Thyroid gland (tissue), 4 donors: Measurements from ENCODE around the gene TESK2. TPM values are rescaled to one million over a fixed set of nuclear protein-coding genes. Genes with fewer than 3 reads are reported as not detected.

Experiments
- DNase-seq, 2 donors: peaks; one replicate each; pipeline ENCODE4 v3.0.0-alpha.2; 2019
- H3K27ac ChIP-seq, 3 donors: fragments of 200-600 bp; sonication (generic); 1 replicate in 2 of 3; 2 replicates in 1 of 3; pipeline ENCODE4 v1.5.1; 2016 to 2019; ENCODE audit warnings: mild to moderate bottlenecking in 1 of 3, moderate library complexity in 1 of 3
- H3K27me3 ChIP-seq: fragments of 200-600 bp; sonication (generic); one replicate; pipeline ENCODE4 v1.5.1; 2019
- H3K36me3 ChIP-seq, 2 donors: fragments of 200-600 bp; sonication (generic); one replicate each; pipeline ENCODE4 v1.5.1; 2016 to 2019
- H3K4me1 ChIP-seq, 2 donors: fragments of 200-600 bp; sonication (generic); one replicate each; pipeline ENCODE4 v1.5.1; 2017 to 2019
- H3K4me3 ChIP-seq, 3 donors: fragments of 200-600 bp; sonication (generic); replicated peaks in 1 of 3; 1 replicate in 2 of 3; 2 replicates in 1 of 3; pipeline ENCODE4 v1.5.1; 2016; ENCODE audit warnings: mild to moderate bottlenecking in 1 of 3
- H3K9me3 ChIP-seq: fragments of 200-600 bp; sonication (generic); one replicate; pipeline ENCODE4 v1.5.1; 2017
- CTCF ChIP-seq, 6 experiments: fragments of 200-600 bp in 3 of 6; fragments of 450-650 bp in 3 of 6; sonication (generic) in 3 of 6; IDR thresholded peaks; one replicate each; pipeline ENCODE4 v1.5.1; 2016 to 2019; ENCODE audit warnings: antibody characterized with exemption in 6 of 6, mild to moderate bottlenecking in 2 of 6, inconsistent platforms in 1 of 6, moderate library complexity in 1 of 6
- POLR2A ChIP-seq, 2 donors: fragments of 450-650 bp; IDR thresholded peaks; one replicate each; pipeline ENCODE4 v1.6.1; 2017; ENCODE audit warnings: antibody characterized with exemption in 2 of 2, mild to moderate bottlenecking in 2 of 2, moderate library complexity in 1 of 2
- WGBS, 2 donors: methylation state at CpG; one replicate each; pipeline ENCODE4 v1.1.5; 2017; 5-methylcytosine and 5-hydroxymethylcytosine counted together
- intact Hi-C: fragments of 100-400 bp; cut with DNase I; formaldehyde crosslinking; loops from one replicate; pipeline ENCODE4 v1.15.1; 2023
- total RNA-seq, 4 donors: library from RNA; depleted of rRNA; stranded (reverse); fragments of >200 nt; gene quantifications; one replicate each; pipeline ENCODE4 v1.2.3, GENCODE V29; 2016

Gene TESK2
- total RNA-seq, 4 donors from 2014 or later = 4.8 to 5.7 (median 5.5) TPM

- H3K27me3 ChIP-seq = no peaks in the 10 kb centered on the region
- 75 to 76% methylated on average over 3 of the region's 3 CpGs for WGBS, 2 donors
- TF ChIP-seq CTCF (IDR thresholded peaks at IDR 0.05) (no peak), POLR2A (IDR thresholded peaks at IDR 0.05) (no peak)
- no peak for DNase-seq
- H3K4me3 ChIP-seq = no peak overlapping the region
- H3K4me1 ChIP-seq = no peaks in the 10 kb centered on the region
- no peaks in the 10 kb centered on the region for H3K9me3 ChIP-seq
- H3K27ac ChIP-seq = no peak overlapping the region
- H3K36me3 ChIP-seq = no peaks in the 10 kb centered on the region
- intact Hi-C loops = no loop called here
Measured at GRCh38 chr1:45403298-45403697, 87.7 kb downstream of the TESK2 start.

- H3K27me3 ChIP-seq = no peaks in the 10 kb centered on the region
Measured at GRCh38 chr1:45401524-45401923, 89.4 kb downstream of the TESK2 start.

GRCh38 chr1:45400049-45400448 is 90.9 kb downstream of the TESK2 start:
- 68 to 75% methylated on average over 3 of the region's 3 CpGs for WGBS, 2 donors
- no peak overlapping the region for H3K4me3 ChIP-seq
- no peak for DNase-seq
- no peaks in the 10 kb centered on the region for H3K9me3 ChIP-seq
- no peaks in the 10 kb centered on the region for H3K4me1 ChIP-seq
- TF ChIP-seq CTCF (IDR thresholded peaks at IDR 0.05) (no peak), POLR2A (IDR thresholded peaks at IDR 0.05) (no peak)
- no peaks in the 10 kb centered on the region for H3K36me3 ChIP-seq
- H3K27ac ChIP-seq = no peak overlapping the region
- no peaks in the 10 kb centered on the region for H3K27me3 ChIP-seq
- intact Hi-C loops = no loop called here

More at GRCh38 chr1:45401524-45401923, 89.4 kb downstream of the TESK2 start:
- no peak for TF ChIP-seq CTCF (IDR thresholded peaks at IDR 0.05)
- TF ChIP-seq POLR2A (IDR thresholded peaks at IDR 0.05) = no peak
- 82 to 84% methylated on average over 2 of the region's 2 CpGs for WGBS, 2 donors
- Histone ChIP-seq H3K4me1 (no peaks in the 10 kb centered on the region), H3K36me3 (no peaks in the 10 kb centered on the region), H3K4me3 (no peak overlapping the region), H3K9me3 (no peaks in the 10 kb centered on the region), H3K27ac (no peak overlapping the region)
- DNase-seq = no peak
- intact Hi-C loops = no loop called here

- WGBS, 2 donors = 97 to 98% methylated on average over 4 of the region's 4 CpGs
- Histone ChIP-seq H3K4me3 (no peak overlapping the region), H3K27me3 (no peaks in the 10 kb centered on the region), H3K9me3 (no peaks in the 10 kb centered on the region), H3K4me1 (no peaks in the 10 kb centered on the region), H3K27ac (no peak overlapping the region), H3K36me3 (no peaks in the 10 kb centered on the region)
- no peak for TF ChIP-seq CTCF (IDR thresholded peaks at IDR 0.05)
- intact Hi-C loops = no loop called here
- DNase-seq = no peak
Measured at GRCh38 chr1:45397285-45397684, 93.7 kb downstream of the TESK2 start.

- 86 to 95% methylated on average over 1 of the region's 1 CpG for WGBS, 2 donors
- Histone ChIP-seq H3K4me1 (no peaks in the 10 kb centered on the region), H3K27me3 (no peaks in the 10 kb centered on the region), H3K9me3 (no peaks in the 10 kb centered on the region), H3K36me3 (no peaks in the 10 kb centered on the region), H3K4me3 (no peak overlapping the region), H3K27ac (no peak overlapping the region)
- intact Hi-C loops = no loop called here
- no peak for DNase-seq
- TF ChIP-seq POLR2A (IDR thresholded peaks at IDR 0.05) (no peak), CTCF (IDR thresholded peaks at IDR 0.05) (no peak)
Measured at GRCh38 chr1:45395582-45395981, 95.4 kb downstream of the TESK2 start.
